HCT116 (cell line): ENCODE results near the gene EIF2D. TPM values are rescaled to one million over a fixed set of nuclear protein-coding genes. Genes with fewer than 3 reads are reported as not detected.

Experiments
- ATAC-seq: fragments of 200-7000 bp; cut with Tn5 transposase; 2 replicates; pipeline ENCODE4 v1.9.1; 2020; ENCODE audit warnings: mild to moderate bottlenecking, moderate library complexity
- BruUV-seq: library from RNA; stranded (reverse); fragments of 400-500 nt; replicated peaks from 2 replicates; lab custom pipeline; 2021; lab: Mats Ljungman, UMichigan
- CTCF ChIA-PET: fragments of 300-600 bp; sonication (Branson Sonifier 250); formaldehyde crosslinking; loops from one replicate; lab custom pipeline; 2021; ENCODE audit warnings: antibody characterized with exemption; lab: Charles Lee
- POLR2A ChIA-PET: fragments of 300-600, 350-600 bp; sonication (Branson Sonifier 250); formaldehyde crosslinking; loops from one replicate; lab custom pipeline; 2021; ENCODE audit warnings: antibody characterized with exemption; lab: Charles Lee
- RAD21 ChIA-PET, 2 experiments: fragments of 300-600 bp; sonication (Branson Sonifier 250); formaldehyde crosslinking; loops; one replicate each; lab custom pipeline; 2023; ENCODE audit warnings: low total read pairs in 2 of 2; ENCODE audit not compliant: uncharacterized antibody in 2 of 2, unreplicated experiment in 2 of 2, low non-redundant PET in 1 of 2; lab: Charles Lee
- DNase-seq: peaks from one replicate; pipeline ENCODE4 v3.0.0-alpha.2; 2010; ENCODE audit warnings: low read depth, low spot score
- H2AFZ ChIP-seq: fragments of 200-600 bp; shearing (Covaris generic), sonication (generic); 2 replicates; pipeline ENCODE4 v1.6.1; 2017; ENCODE audit warnings: low read depth, mixed run types, mixed read lengths, antibody characterized with exemption, low read length; ENCODE audit not compliant: poor library complexity, severe bottlenecking
- H3K27ac ChIP-seq: 2 replicates; pipeline ENCODE4 v1.5.1; 2012; ENCODE audit warnings: low read depth, low read length
- H3K27me3 ChIP-seq: fragments of 200-600 bp; sonication (generic); 2 replicates; pipeline ENCODE4 v1.6.1; 2016; ENCODE audit warnings: mixed run types, low read length, mixed read lengths; ENCODE audit not compliant: insufficient read depth
- H3K36me3 ChIP-seq, 2 experiments: fragments of 200-500 bp in 1 of 2; fragments of 200-600 bp in 1 of 2; sonication (Bioruptor generic) in 1 of 2; sonication (generic) in 1 of 2; 2 replicates each; pipeline versions ENCODE4 v1.5.1 to v1.6.1; 2014 to 2016; ENCODE audit warnings: low read length in 2 of 2, inconsistent platforms in 1 of 2, mixed read lengths in 1 of 2, mixed run types in 1 of 2; ENCODE audit not compliant: insufficient read depth in 2 of 2, control insufficient read depth in 1 of 2
- H3K4me1 ChIP-seq, 2 experiments: fragments of 200-600 bp in 1 of 2; sonication (generic) in 1 of 2; 2 replicates each; pipeline versions ENCODE4 v1.5.1 to v1.6.1; 2012 to 2017; ENCODE audit warnings: low read length in 2 of 2, inconsistent platforms in 1 of 2, mild to moderate bottlenecking in 1 of 2, mixed read lengths in 1 of 2, mixed run types in 1 of 2, moderate library complexity in 1 of 2; ENCODE audit not compliant: insufficient read depth in 2 of 2, control insufficient read depth in 1 of 2
- H3K4me2 ChIP-seq: fragments of 200-600 bp; sonication (generic); 2 replicates; pipeline ENCODE4 v1.6.1; 2017; ENCODE audit warnings: mixed run types, low read length, mixed read lengths
- H3K4me3 ChIP-seq, 2 experiments: fragments of 200-600 bp in 1 of 2; sonication (generic) in 1 of 2; replicated peaks in 1 of 2; 2 replicates each; pipeline ENCODE4 v1.5.1; 2011 to 2016; ENCODE audit warnings: low read length in 2 of 2, control low read depth in 1 of 2, low read depth in 1 of 2, mild to moderate bottlenecking in 1 of 2, mixed read lengths in 1 of 2, mixed run types in 1 of 2
- H3K79me2 ChIP-seq: fragments of 200-600 bp; sonication (generic); 2 replicates; pipeline ENCODE4 v1.6.1; 2017; ENCODE audit warnings: mild to moderate bottlenecking, mixed run types, low read length, moderate library complexity, mixed read lengths; ENCODE audit not compliant: insufficient read depth
- H3K9ac ChIP-seq: fragments of 200-600 bp; sonication (generic); 2 replicates; pipeline ENCODE4 v1.6.1; 2016; ENCODE audit warnings: low read length, mixed read lengths
- H3K9me2 ChIP-seq: fragments of 200-600 bp; sonication (generic), shearing (Covaris generic); 2 replicates; pipeline ENCODE4 v1.6.1; 2017; ENCODE audit warnings: mixed run types, mild to moderate bottlenecking, moderate library complexity; ENCODE audit not compliant: insufficient read depth
- H3K9me3 ChIP-seq, 2 experiments: fragments of 200-500 bp in 1 of 2; fragments of 200-600 bp in 1 of 2; sonication (Bioruptor generic) in 1 of 2; sonication (generic) in 1 of 2; 2 replicates each; pipeline ENCODE4 v1.6.1; 2014 to 2017; ENCODE audit warnings: low read length in 2 of 2, mixed read lengths in 2 of 2, inconsistent platforms in 1 of 2, low read depth in 1 of 2, mild to moderate bottlenecking in 1 of 2, mixed run types in 1 of 2, moderate library complexity in 1 of 2; ENCODE audit not compliant: control insufficient read depth in 1 of 2, insufficient read depth in 1 of 2
- H4K20me1 ChIP-seq: fragments of 200-600 bp; sonication (generic), shearing (Covaris generic); 2 replicates; pipeline ENCODE4 v1.6.1; 2017; ENCODE audit warnings: mixed run types, mild to moderate bottlenecking, moderate library complexity; ENCODE audit not compliant: insufficient read depth
- ELF1 ChIP-seq: IDR thresholded peaks from 2 replicates; pipeline ENCODE4 v1.6.1; 2012; ENCODE audit warnings: low read depth, borderline replicate concordance
- EZH2 ChIP-seq: fragments of 200-600 bp; sonication (generic); IDR thresholded peaks from 2 replicates; pipeline ENCODE4 v1.6.1; 2017; ENCODE audit warnings: antibody characterized with exemption, mixed run types
- EZH2phosphoT487 ChIP-seq: fragments of 200-600 bp; IDR thresholded peaks from 2 replicates; pipeline ENCODE4 v1.6.1; 2018; ENCODE audit warnings: antibody characterized with exemption, borderline replicate concordance
- FOSL1 ChIP-seq: IDR thresholded peaks from 2 replicates; pipeline ENCODE4 v1.6.1; 2012; ENCODE audit warnings: low read depth
- JUND ChIP-seq: IDR thresholded peaks from 2 replicates; pipeline ENCODE4 v1.6.1; 2012
- MAX ChIP-seq: IDR thresholded peaks from 2 replicates; pipeline ENCODE4 v1.6.1; 2012
- POLR2A ChIP-seq: IDR thresholded peaks from 2 replicates; pipeline ENCODE4 v1.7.0; 2011; ENCODE audit warnings: borderline replicate concordance; ENCODE audit not compliant: insufficient read depth, insufficient read length; ENCODE audit errors: extremely low read depth
- RAD21 ChIP-seq: IDR thresholded peaks from 2 replicates; pipeline ENCODE4 v1.6.1; 2012; ENCODE audit warnings: low read depth, mild to moderate bottlenecking
- REST ChIP-seq: IDR thresholded peaks from 2 replicates; pipeline ENCODE4 v1.6.1; 2012; ENCODE audit warnings: low read depth
- SP1 ChIP-seq: IDR thresholded peaks from 2 replicates; pipeline ENCODE4 v1.6.1; 2012; ENCODE audit warnings: low read depth
- SRF ChIP-seq: IDR thresholded peaks from 2 replicates; pipeline ENCODE4 v1.6.1; 2012; ENCODE audit warnings: low read depth
- TCF7L2 ChIP-seq: IDR thresholded peaks from 2 replicates; pipeline ENCODE4 v1.7.0; 2011; ENCODE audit warnings: borderline replicate concordance, inconsistent platforms; ENCODE audit not compliant: insufficient read depth, insufficient read length; ENCODE audit errors: extremely low read depth
- ZBTB33 ChIP-seq: IDR thresholded peaks from 2 replicates; pipeline ENCODE4 v1.6.1; 2011; ENCODE audit warnings: mild to moderate bottlenecking, low read length, moderate library complexity; ENCODE audit not compliant: insufficient replicate concordance; ENCODE audit errors: extremely low read depth
- ZFX ChIP-seq: fragments of 450-650 bp; IDR thresholded peaks from 2 replicates; pipeline ENCODE4 v1.6.1; 2017
- intact Hi-C: fragments of 100-400 bp; cut with micrococcal nuclease; formaldehyde crosslinking; loops from 2 replicates; pipeline ENCODE4 v1.10.0; 2022
- total RNA-seq: library from RNA; stranded (reverse); gene quantifications from one replicate; pipeline ENCODE4 v1.2.1, GENCODE V29; 2021; ENCODE audit not compliant: unreplicated experiment
- TF ChIP-seq, protein P1 (sequence below): IDR thresholded peaks from 2 replicates; pipeline ENCODE4 v1.6.1; 2012

The EIF2D gene
- total RNA-seq, 1 experiment from 2014 or later = 54.8 TPM

- TF ChIP-seq ZBTB33 = no peak
Observed at GRCh38 chr1:206651014-206651413, 38.7 kb upstream of the EIF2D start (continued).

- ChIA-PET POLR2A (interaction anchor here (0.9 kb wide), 1 partner anchor 14 kb away, joined by 3 read pairs; the partner anchor contains the start of gene DYRK3), RAD21 (no interaction called here), CTCF (interaction anchor here (0.9 to 1.7 kb wide), 3 partner anchors 9 to 14 kb away, joined by 3 to 9 read pairs (median 4); partner anchors contain the start of gene DYRK3)
- H3K4me1 ChIP-seq = no peaks in the 10 kb centered on the region
- H3K79me2 ChIP-seq = no peaks in the 10 kb centered on the region
- ATAC-seq (no peak), DNase-seq (no peak)
- H3K9ac ChIP-seq = no peak overlapping the region
- H3K9me3 ChIP-seq = no peaks in the 10 kb centered on the region
- no peak overlapping the region for H2AFZ ChIP-seq
- H3K4me3 ChIP-seq = no peak overlapping the region
- H3K27me3 ChIP-seq = no peaks in the 10 kb centered on the region
- H3K36me3 ChIP-seq = peaks cover 0 to 5% of the 10 kb centered on the region in 2 experiments; a peak in 1 of 4 replicates
- BruUV-seq = no TSS peak
- no peak overlapping the region for H3K27ac ChIP-seq
- H3K9me2 ChIP-seq = no peaks in the 10 kb centered on the region
- TF ChIP-seq ELF1 = no peak
- no peak for TF ChIP-seq REST
- no peak for TF ChIP-seq SRF
- no peak for TF ChIP-seq POLR2A
- TF ChIP-seq EZH2 = no peak
- no peak for TF ChIP-seq ZFX
- no peak for TF ChIP-seq JUND
- TF ChIP-seq FOSL1 = no peak
- TF ChIP-seq, protein P1, sequence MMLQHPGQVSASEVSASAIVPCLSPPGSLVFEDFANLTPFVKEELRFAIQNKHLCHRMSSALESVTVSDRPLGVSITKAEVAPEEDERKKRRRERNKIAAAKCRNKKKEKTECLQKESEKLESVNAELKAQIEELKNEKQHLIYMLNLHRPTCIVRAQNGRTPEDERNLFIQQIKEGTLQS = no peak
- no peak for TF ChIP-seq EZH2phosphoT487
- TF ChIP-seq MAX = no peak
- TF ChIP-seq ZBTB33 = no peak
- TF ChIP-seq TCF7L2 = no peak
- no peak for TF ChIP-seq RAD21
- TF ChIP-seq SP1 = no peak
- intact Hi-C loops = no loop called here
- no peaks in the 10 kb centered on the region for H4K20me1 ChIP-seq
- H3K4me2 ChIP-seq = no peak overlapping the region
Observed at GRCh38 chr1:206649261-206649921, 37.1 kb upstream of the EIF2D start.
